Cardiac septum (tissue), 1 donor: ENCODE data around the gene CHCHD6. TPM values are rescaled to one million over a fixed set of nuclear protein-coding genes. Genes with fewer than 3 reads are reported as not detected.

Experiments
- DNase-seq: peaks from one replicate; pipeline ENCODE4 v3.0.0-alpha.2; 2020; ENCODE audit warnings: low spot score
- intact Hi-C: fragments of 100-400 bp; cut with DNase I; formaldehyde crosslinking; loops from one replicate; pipeline ENCODE4 v1.14.0; 2022
- total RNA-seq: library from RNA; stranded (reverse); fragmentation: NEBNext Ultra II Directional; extraction: Animal tissue kit (Norgen Biotek cat#: 25700); gene quantifications from one replicate; pipeline ENCODE4 v1.2.1, GENCODE V29; 2021
- donor health status: DM: no; HTN: no; CAD: no.

Gene CHCHD6
- total RNA-seq, 1 donor from 2014 or later = 12.1 TPM

DNA sequence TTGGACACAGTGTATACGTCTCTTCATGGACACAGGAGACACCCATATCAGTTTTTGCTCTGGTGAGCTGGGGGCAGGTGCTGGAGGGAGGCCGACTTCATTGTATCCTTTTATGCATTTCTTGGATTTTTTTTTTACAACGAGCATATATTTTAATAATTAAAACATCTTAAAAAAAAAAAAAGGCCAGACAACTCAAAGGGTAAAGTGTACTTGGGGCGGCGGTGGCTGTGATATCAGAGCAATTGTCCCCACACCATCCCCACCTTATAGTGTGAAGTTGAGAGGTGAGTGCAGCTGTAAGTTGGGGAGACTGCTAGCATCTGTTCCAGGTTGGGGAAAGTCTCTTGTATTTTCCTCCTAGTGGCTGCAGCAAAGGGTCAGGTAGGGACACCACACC, 266.9 kb downstream of the CHCHD6 start:
- no peak for DNase-seq
- intact Hi-C loops = loop anchor here (5.0 kb wide), 1 partner anchor 144 kb away; no protein-coding TSS in a partner anchor

DNA sequence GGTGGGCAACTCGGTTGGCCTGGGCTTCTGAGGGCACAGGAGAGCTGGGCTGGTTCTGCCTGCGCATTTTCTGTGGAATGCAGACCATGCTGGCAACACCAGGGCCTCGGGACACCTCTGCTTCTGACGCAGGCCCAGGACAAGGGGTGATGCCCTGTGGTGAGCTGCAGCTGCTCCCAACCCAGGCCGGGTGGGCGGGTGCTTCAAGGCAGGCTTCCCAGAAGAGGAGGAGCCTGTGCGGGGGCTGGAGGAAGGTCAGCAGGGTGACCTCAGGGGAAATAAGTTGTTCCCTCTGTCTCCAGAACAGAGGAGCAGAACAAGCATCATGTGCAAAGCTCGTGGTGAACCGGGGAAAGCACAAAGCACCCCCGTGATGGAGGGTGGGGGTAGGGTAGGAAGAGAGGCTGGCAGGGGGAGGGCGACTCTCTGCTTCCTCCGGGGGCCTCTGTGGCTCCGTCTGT, 267.9 kb downstream of the CHCHD6 start:
- peak; percentile 85 for DNase-seq
- intact Hi-C loops = loop anchor here (5.0 kb wide), 1 partner anchor 145 kb away; no protein-coding TSS in a partner anchor

DNA sequence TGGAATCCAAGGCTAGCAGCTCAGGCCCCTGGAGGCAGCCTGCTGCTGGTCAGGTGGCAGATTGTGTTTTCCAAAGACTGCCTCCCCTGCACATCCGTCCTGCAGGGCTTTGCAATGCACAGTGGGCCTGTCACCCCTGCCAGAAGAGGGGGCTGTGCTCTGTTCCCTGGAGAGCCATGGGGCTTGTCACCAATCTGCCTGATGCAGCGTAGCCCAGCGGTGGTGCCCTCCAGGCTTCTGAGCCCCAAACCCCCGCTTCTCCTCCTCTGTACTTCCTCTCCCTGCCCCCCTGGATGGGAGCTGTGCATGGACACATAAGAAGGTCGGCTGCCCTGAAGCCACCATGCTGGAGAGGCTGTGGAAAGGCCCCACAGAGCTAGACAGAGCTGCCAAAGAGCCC, 268.8 kb downstream of the CHCHD6 start:
- DNase-seq = no peak
- intact Hi-C loops = loop anchor here (5.0 kb wide), 1 partner anchor 146 kb away; no protein-coding TSS in a partner anchor

DNA sequence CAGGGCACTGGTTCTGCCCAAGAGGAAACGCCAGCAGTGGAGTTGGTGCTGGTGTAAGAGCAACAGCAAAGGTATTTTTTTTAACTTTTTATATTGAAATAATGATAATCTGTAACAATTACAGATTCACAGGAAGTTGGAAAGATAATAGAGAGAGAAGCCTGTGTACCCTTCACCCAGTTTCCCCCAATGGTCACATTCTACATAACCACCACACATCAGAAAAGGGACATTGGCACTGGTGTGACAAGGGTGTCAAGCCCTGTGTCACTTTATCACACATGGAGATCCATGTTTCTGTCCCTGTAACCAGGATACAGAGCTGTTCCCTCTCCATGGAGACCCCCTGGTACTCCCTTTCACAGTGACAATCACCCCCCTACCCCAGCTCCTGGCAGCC, 269.8 kb downstream of the CHCHD6 start:
- intact Hi-C loops = loop anchor here (5.0 kb wide), 1 partner anchor 147 kb away; no protein-coding TSS in a partner anchor
- no peak for DNase-seq

DNA sequence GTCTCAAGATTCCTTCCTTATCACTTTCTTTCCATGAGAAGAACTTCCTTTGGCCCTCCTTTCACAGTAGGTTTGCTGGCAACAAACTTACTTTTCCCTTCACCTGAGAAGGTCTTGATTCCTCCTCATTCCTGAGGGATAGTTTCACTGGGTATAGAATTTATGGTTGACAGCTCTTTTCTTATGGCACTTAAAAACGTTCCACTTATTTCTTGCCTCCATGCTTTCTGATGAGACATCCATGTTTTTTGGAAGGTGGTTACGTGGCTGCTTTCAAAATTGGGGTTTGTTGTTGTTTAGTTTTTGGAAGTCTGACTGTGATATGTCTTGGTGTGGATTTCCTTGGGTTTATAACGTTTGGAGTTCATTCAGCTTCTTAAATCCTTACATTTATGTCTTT, 270.7 kb downstream of the CHCHD6 start:
- intact Hi-C loops = loop anchor here (5.0 kb wide), 1 partner anchor 147 kb away; no protein-coding TSS in a partner anchor
- DNase-seq = no peak

DNA sequence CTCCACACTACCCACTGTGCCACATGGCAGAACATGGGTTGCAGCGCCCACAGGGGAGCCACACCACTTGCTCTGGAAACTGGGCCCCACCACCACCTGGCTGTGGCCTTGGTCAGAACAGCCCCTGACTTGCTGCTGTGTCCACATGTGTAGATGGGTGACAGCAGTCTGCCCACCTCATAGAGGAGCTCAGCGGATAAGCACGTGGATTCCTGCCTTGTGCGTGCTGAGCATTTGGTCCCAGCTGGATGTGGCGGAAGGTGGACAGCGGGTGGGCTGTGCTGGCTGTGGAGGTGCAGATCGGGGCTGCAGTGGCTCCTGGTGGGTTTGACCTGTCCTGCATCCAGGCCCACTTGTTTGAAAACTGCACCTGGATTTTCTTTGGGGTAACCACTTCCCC, 272.9 kb downstream of the CHCHD6 start:
- intact Hi-C loops = no loop called here
- DNase-seq = no peak

DNA sequence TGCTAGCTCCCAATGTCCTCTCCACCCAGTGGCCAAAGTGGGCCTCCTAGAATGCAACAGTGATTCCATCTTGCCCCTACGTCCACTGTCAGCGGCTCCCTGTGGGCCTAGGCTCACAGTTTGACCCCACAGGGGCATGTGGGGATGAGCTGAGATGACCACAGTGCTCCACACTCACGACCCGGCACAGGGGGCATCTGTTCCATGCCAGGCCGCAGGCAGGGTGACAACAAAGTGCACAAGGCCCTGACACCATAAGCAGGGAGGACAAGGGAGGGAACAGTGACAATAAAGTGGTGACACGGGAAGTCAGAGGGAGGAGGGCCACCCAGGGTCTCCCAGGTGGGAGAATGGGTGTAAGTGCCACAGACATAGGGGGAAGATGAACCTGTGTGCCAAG, 273.8 kb downstream of the CHCHD6 start:
- intact Hi-C loops = no loop called here
- no peak for DNase-seq

DNA sequence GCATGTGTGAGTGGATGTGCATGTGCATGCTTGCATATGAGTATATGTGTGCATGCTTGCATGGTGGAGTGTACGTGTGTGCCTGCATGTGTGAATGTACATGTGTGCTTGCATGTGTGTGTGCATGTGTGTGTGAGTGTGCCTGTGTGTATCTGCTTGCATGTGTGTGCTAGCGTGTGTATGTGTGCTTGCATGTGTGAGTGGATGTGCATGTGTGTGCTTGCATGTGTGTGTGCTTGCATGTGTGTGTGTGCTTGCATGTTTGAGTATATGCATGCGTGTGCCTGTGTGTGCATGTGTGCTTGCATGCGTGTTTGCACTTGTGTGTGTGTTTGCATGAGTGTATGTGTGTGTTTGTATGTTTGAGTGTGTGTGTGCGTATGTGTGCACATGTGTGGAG, 274.3 kb downstream of the CHCHD6 start:
- intact Hi-C loops = no loop called here
- no peak for DNase-seq

DNA sequence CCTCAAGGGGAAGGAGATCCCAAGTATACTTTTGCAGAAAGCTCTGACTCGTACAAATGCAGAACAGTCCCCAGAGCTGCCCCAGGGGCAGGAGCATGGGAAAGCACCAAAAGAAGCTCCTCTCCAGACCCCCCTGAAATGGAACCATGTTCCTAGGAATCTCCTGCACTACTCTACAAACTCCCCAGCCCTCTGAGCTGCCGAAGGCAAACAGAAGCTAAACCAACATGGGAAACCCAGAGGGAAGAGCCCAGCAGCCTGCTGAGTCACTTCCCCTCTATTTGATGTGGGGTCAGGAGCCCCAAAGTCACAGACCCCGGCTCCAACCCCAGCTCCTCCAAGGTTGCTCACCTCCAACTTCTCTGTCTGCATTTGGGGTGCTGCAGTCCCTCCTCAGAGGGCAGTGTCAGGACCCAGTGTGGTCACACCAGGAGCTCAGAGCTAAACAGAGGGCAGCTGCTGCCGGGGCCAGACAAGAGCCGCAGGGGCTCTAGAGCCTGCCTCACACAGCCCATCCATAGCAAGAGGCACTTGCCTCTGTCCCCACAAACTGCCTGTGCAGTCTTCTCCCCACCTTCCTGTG, 275.1 kb downstream of the CHCHD6 start:
- intact Hi-C loops = no loop called here

DNA sequence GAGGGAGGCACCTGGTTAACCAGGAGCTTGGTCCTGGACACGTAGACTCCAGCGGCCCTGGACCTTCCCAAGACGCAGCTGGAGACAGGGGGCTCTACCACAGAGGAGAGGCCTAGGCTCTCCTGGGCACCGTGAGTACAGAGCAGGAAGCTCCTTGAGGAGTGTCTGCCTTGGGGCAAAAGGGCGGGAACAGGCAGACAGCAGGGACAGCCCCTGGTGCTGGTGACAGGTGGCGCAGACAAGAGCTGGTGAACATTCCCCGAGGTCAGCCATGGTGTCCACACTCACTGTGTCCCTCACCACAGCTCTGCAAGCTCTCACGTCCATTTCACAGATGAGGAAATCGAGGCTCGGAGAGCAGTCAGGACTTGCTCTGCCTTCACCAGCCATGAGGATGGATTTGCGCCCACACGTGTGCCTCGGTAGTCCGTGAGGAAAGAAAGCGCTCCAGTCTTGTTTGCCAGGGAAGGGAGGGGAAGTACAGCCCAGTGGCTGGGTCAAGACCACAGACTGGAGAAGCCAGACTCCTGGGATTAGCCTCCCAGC, 276.3 kb downstream of the CHCHD6 start:
- no peak for DNase-seq
- intact Hi-C loops = loop anchor here (5.0 to 10.0 kb wide), 2 partner anchors 278 to 564 kb away; partner anchors contain the start of gene CHCHD6

More for the DNA sequence above, 275.1 kb downstream of the CHCHD6 start:
- no peak for DNase-seq

DNA sequence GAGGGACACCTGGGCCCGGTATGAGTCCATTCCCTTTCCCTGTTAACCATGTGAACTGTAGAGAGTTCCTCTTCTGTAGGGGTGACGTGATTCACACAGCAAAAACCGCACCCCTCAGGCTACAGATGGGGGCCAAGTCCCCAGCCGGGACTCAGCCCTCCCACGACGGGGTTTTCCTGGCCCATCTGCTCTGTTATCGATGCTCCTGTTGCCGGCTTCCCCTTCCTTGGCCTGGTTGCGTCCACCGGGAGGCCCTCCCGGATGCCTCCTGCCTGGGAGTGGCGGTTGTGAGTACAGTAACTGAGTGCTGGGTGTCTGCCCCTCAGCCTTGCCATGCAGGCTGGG, 278.1 kb downstream of the CHCHD6 start:
- no peak for DNase-seq
- intact Hi-C loops = loop anchor here (1.0 to 10.0 kb wide), 5 partner anchors 19 to 563 kb away; partner anchors contain the start of gene CHCHD6

DNA sequence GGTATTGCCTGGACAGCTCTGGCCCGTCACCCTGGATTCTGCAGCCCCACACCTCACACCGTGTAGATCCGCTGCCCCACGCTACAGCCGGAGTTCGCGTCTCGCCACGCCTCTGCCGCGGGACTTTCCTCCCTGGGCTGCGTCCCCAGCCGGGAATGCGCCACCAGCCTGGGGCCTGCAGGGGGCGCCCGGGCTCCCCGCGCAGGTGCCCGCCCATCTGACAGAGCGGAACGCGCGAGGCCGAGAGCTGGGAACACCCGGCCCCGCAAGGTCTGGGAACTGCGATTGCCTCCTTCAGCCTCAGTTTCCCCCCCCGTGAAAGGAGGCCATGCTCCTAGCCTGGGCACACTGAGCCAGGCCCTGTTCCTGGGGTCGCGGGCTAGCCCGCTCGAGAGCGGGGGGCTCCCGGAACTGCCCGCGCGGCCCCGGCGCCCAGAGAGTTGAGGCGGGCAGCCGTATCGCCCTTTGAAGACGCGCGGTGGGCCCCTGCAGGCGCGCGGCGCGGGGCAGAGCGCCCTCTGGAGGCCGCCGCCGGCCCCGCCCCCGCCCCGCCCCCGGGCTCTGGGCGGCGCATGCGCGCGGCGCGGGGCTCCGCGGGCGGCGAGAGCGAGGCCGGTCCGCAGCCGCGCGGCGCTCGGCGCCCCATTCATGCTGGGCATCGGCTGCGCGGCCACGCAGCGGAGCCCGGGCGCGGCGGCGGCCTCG, 278.6 kb downstream of the CHCHD6 start, which contains the start of gene PLXNA1:
TSS of gene PLXNA1 (plus strand) at position 645 of the 705 bp plus-strand sequence. CDS start 5,479 bp downstream, outside the sequence.
- intact Hi-C loops = loop anchor here (1.0 to 10.0 kb wide), 5 partner anchors 20 to 562 kb away; partner anchors contain the start of gene CHCHD6
- DNase-seq = peak; percentile 87

DNA sequence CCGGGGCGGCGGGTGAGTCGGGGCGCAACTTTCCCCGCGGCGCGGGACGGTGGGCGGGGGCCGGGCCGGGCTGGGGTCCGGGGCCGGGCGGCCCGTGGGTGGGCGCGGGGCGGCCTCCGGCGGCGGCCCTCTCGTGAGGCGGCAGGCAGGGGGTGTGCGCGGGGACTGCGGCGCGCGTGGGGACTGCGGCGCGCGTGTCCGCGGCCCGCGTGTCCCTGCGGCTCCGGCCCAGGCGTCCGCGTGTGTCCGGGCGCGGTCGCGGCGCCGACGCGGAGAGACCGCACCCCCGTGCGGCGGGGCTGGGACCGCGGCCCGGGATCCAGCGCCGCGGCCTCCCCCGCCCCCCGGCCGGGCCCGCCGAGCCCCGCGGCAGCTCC, 279.2 kb downstream of the CHCHD6 start:
- intact Hi-C loops = loop anchor here (2.0 to 10.0 kb wide), 4 partner anchors 20 to 562 kb away; partner anchors contain the start of gene CHCHD6
- DNase-seq = no peak

DNA sequence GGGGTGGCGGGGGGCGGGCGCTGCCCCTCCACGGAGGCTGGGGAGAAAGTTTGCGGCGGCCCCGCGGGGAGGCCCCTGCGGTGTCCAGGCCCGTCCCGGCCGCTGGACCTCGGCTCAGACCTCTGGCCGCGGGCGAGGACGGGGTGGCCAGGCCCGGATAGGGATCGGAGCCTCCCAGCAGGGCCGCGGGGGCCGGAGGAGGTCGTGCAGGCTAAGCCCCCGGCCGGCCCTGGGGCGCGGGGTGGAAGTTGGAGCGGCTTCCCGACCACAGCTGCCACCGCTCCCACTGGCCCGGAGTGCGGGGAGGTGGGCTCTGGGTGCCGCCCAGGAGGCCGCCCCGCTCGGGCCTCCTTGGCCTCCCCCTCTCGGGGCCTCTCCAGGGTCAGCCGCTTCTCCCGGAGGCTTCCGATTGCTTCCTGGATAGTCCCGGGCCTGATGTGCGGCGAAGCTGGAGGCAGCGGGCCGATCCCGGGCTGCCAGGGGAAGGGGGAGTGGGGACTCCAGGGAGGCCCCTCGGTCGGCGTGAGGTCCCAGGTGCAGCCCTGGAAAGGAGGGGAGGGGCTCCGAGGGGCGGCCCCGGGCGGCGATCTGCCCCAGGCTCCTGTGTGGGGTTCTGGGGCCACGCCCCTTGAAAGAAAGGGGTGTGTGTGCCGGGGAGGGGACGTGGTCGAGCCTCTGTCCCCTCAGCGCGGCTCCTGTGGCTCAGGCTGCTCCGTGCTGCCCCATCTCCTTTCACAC, 279.8 kb downstream of the CHCHD6 start:
- intact Hi-C loops = loop anchor here (1.0 to 10.0 kb wide), 5 partner anchors 21 to 561 kb away; partner anchors contain the start of gene CHCHD6
- no peak for DNase-seq

DNA sequence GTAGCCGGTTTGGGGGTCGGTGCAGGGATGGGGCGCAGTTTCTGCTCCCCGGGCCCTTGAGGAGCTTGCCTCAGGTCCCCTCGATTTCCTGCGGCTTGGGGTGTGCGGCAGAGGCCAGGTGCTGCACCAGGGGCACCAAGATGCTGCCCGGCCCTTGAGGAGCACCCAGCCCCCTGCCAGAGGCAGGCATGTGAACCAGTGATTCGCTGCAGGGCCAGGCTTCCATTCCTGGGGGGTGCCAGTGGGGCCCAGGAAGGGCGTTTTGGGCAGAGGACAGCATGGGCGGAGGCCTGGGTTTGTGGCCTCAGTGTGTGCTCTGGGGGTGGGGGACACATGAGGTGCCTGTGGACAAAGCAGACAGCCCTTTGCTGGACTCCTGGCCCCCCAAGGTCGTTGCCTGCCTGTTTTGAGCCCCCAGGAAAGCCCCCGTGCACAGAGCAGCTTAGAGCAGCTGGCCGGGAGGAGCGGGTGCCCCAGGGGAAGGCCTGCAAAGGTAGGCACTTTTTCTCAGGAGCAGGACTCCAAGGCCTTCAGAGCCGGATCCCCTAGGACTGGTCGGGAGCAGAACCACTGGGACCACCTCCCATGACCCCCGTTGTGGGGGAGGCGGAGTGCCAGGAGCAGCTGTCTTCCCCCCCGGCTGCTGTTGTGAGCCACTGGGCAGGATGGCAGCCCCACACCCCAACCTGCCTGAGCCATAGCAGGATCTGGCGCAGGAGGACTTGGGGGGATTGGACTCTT, 280.5 kb downstream of the CHCHD6 start:
- intact Hi-C loops = loop anchor here (1.0 to 10.0 kb wide), 3 partner anchors 282 to 560 kb away; partner anchors contain the start of gene CHCHD6
- DNase-seq = no peak

DNA sequence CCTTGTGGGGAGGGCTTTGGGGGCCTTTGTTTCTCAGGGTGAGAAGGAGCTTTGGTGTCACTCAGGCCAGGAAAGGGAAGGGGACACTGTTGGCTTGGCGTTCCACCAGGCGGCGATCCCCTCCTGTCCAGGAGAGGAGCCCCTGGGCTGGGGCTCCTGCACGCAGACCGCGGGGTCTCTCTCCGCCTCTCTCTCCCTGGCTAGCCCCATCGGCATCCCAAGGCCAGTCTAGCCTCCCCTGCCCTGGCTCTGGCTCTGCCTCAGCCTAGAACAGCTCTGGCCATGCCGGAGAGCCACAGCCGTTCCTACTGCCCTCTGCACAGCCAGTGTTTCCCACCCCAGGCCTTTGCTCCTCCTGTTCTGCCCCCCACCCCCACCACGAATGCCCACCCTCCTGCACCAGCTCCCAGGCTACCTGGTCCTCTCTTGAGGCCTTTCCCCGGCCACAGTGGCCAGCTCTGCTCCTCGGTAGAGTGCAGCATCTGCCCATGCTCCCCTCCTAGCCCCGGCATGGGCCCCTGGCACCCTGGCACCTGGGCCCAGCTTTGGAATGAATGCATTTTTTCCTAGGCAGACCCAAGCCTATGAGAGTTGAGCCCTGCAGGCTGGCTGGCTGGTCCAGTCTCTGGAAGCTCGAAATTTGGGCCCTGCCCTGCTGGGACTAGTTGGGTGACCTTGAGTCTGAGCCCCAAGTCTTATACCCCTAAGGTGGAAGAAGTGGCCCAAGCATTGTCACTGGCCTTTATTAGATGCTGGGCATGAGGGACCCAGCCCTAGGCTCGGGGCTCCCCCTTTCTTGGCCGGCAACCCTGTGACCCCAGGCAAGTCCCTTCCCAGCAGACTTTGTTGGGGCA, 281.3 kb downstream of the CHCHD6 start:
- intact Hi-C loops = loop anchor here (10.0 kb wide), 1 partner anchor 559 kb away; no protein-coding TSS in a partner anchor
- DNase-seq = no peak

DNA sequence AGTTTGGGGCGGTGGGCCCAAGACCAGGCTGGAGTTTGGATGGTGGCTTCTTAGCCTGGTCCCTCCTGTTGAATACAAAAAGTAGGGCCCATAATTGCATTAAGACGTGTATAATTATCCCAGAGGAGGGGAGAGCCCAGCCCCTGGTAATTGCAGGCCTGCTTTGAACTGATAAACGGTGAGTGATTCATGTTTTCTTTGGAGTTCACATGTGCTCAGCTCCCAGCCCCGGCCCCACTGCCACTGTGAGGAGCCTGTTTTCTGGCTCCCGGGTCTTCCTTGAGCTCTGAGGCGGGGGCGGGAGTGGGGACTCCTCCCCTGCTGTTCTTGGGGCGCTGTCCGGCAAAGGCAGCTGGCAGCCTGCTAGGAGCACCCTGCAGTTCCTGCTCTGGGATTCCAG, 282.0 kb downstream of the CHCHD6 start:
- DNase-seq = no peak
- intact Hi-C loops = loop anchor here (10.0 kb wide), 1 partner anchor 559 kb away; no protein-coding TSS in a partner anchor

DNA sequence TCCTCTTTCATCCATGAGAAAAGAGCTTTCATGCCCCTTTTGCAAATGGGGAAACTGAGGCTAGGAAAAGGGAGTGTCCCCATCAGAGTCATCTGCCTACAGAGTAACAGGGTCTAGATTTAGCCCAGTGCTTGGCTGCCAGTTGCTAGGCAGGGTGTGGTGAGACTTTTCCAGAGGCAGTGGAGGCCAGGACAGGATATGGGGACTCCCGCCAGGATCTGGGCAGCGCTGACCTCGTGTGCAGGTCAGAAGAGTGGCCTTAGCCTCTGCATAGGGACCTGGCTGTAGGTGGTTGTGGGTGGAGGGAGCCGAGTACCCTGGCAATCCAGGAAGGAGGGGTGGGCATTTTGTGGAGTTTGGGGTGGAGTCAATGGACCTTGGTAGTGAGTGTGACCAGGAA, 283.1 kb downstream of the CHCHD6 start:
- DNase-seq = no peak
- intact Hi-C loops = loop anchor here (10.0 kb wide), 1 partner anchor 558 kb away; no protein-coding TSS in a partner anchor
